Lung microvascular endothelial cell (primary cell): ENCODE data around the gene ARHGAP28. TPM values are rescaled to one million over a fixed set of nuclear protein-coding genes. Genes with fewer than 3 reads are reported as not detected.

ENCODE experiments used
- DNase-seq, 2 donors: peaks; one replicate each; pipeline versions ENCODE4 v3.0.0 to v3.0.0-alpha.2; 2010; ENCODE audit warnings: low read depth in 2 of 2
- total RNA-seq: library from RNA; depleted of rRNA; stranded (reverse); fragments of >200 nt; gene quantifications from 2 replicates; pipeline ENCODE4 v1.2.1, GENCODE V29; 2014

ARHGAP28 gene
- total RNA-seq, 1 donor from 2014 or later = 0.79 TPM

GRCh38 chr18:6959110-6959509, 229.6 kb downstream of the ARHGAP28 start:
- DNase-seq = no peak

- no peak for DNase-seq
These were observed 230.6 kb downstream of the ARHGAP28 start for GRCh38 chr18:6960124-6960523.

- no peak for DNase-seq
These were observed 231.1 kb downstream of the ARHGAP28 start for GRCh38 chr18:6960656-6961055.

- DNase-seq = peak in 1 of 2 donors; percentile 42
These were observed 231.8 kb downstream of the ARHGAP28 start for GRCh38 chr18:6961331-6961730.

- DNase-seq = peak in 1 of 2 donors; percentile 3
These were observed 233.3 kb downstream of the ARHGAP28 start for GRCh38 chr18:6962571-6963451.

GRCh38 chr18:6963452-6964097, 234.1 kb downstream of the ARHGAP28 start:
- no peak for DNase-seq
